Measurements from ENCODE around the gene NCAPH2.

GRCh38 chr22:50467773-50468440 is 40.1 kb upstream of the NCAPH2 start:
- no peak for TF ChIP-seq ZNF274 (IDR thresholded peaks at IDR 0.05; ENCODE audit: low read length)
- TF ChIP-seq ZNF274 (tag by site-specific recombination; IDR thresholded peaks at IDR 0.05; ENCODE audit: borderline replicate concordance), result no peak
- TF ChIP-seq KLF10 (tag by site-specific recombination; IDR thresholded peaks at IDR 0.05), result no peak
- no peak for TF ChIP-seq CTCF (tag by site-specific recombination; IDR thresholded peaks at IDR 0.05)
- no peak for TF ChIP-seq ZNF571 (tag by site-specific recombination; IDR thresholded peaks at IDR 0.05)
- no peak for TF ChIP-seq ZSCAN4 (tag by site-specific recombination; IDR thresholded peaks at IDR 0.05)
- TF ChIP-seq ZNF837 (tag by site-specific recombination; IDR thresholded peaks at IDR 0.05), result no peak
